ENCODE data around the gene NUBP2. TPM values are rescaled to one million over a fixed set of nuclear protein-coding genes. Genes with fewer than 3 reads are reported as not detected.
A peak's percentile ranks its signal among the peaks of the same experiment; 100 is the strongest.

The NUBP2 gene
- total RNA-seq, 1 donor, result 56.1 TPM

GRCh38 chr16:1777375-1778199, 5.2 kb upstream of the NUBP2 start:
- peaks cover 36% of the 10 kb centered on the region for H4K20me1 ChIP-seq (ENCODE audit: insufficient read depth, low read length)
- no peak overlapping the region for H3K27ac ChIP-seq (ENCODE audit: low read depth, low read length)
- H2AFZ ChIP-seq (ENCODE audit: low read length), result no peak overlapping the region
- DNase-seq (ENCODE audit: insufficient read length, low spot score, missing footprints), result peak; percentile 86
- H3K4me2 ChIP-seq (ENCODE audit: insufficient read depth, low read length), result no peak overlapping the region
- no peaks in the 10 kb centered on the region for H3K27me3 ChIP-seq (ENCODE audit: insufficient read depth, low read length)
- H3K79me2 ChIP-seq (ENCODE audit: insufficient read depth, low read length), result peaks cover 40% of the 10 kb centered on the region
- no peak overlapping the region for H3K4me3 ChIP-seq (ENCODE audit: insufficient read depth, low read length)
- peaks cover 29% of the 10 kb centered on the region for H3K36me3 ChIP-seq (ENCODE audit: insufficient read depth, low read length)
- H3K9me3 ChIP-seq (ENCODE audit: low read depth, low read length), result no peaks in the 10 kb centered on the region
- no peak for TF ChIP-seq CTCF (IDR thresholded peaks at IDR 0.05; ENCODE audit: extremely low read depth, low read depth, low read length)
- H3K4me1 ChIP-seq (ENCODE audit: insufficient read depth, low read length), result peaks cover 21% of the 10 kb centered on the region

GRCh38 chr16:1778200-1779179, 4.3 kb upstream of the NUBP2 start:
- peak; percentile 83 for DNase-seq (ENCODE audit: insufficient read length, low spot score, missing footprints)
- peaks cover 24% of the 10 kb centered on the region for H3K4me1 ChIP-seq (ENCODE audit: insufficient read depth, low read length)
- peaks cover 36% of the 10 kb centered on the region for H4K20me1 ChIP-seq (ENCODE audit: insufficient read depth, low read length)
- no peaks in the 10 kb centered on the region for H3K27me3 ChIP-seq (ENCODE audit: insufficient read depth, low read length)
- H3K4me2 ChIP-seq (ENCODE audit: insufficient read depth, low read length), result no peak overlapping the region
- no peaks in the 10 kb centered on the region for H3K9me3 ChIP-seq (ENCODE audit: low read depth, low read length)
- peaks cover 29% of the 10 kb centered on the region for H3K36me3 ChIP-seq (ENCODE audit: insufficient read depth, low read length)
- no peak overlapping the region for H3K4me3 ChIP-seq (ENCODE audit: insufficient read depth, low read length)
- no peak for TF ChIP-seq CTCF (IDR thresholded peaks at IDR 0.05; ENCODE audit: extremely low read depth, low read depth, low read length)
- no peak overlapping the region for H3K27ac ChIP-seq (ENCODE audit: low read depth, low read length)
- no peak overlapping the region for H2AFZ ChIP-seq (ENCODE audit: low read length)
- H3K79me2 ChIP-seq (ENCODE audit: insufficient read depth, low read length), result peaks cover 39% of the 10 kb centered on the region

GRCh38 chr16:1779234-1779701, 3.5 kb upstream of the NUBP2 start:
- no peaks in the 10 kb centered on the region for H3K9me3 ChIP-seq (ENCODE audit: low read depth, low read length)
- no peaks in the 10 kb centered on the region for H3K27me3 ChIP-seq (ENCODE audit: insufficient read depth, low read length)
- H3K36me3 ChIP-seq (ENCODE audit: insufficient read depth, low read length), result peaks cover 29% of the 10 kb centered on the region
- no peak overlapping the region for H3K27ac ChIP-seq (ENCODE audit: low read depth, low read length)
- TF ChIP-seq CTCF (IDR thresholded peaks at IDR 0.05; ENCODE audit: extremely low read depth, low read depth, low read length), result no peak
- no peak overlapping the region for H2AFZ ChIP-seq (ENCODE audit: low read length)
- H3K4me3 ChIP-seq (ENCODE audit: insufficient read depth, low read length), result no peak overlapping the region
- peaks cover 35% of the 10 kb centered on the region for H4K20me1 ChIP-seq (ENCODE audit: insufficient read depth, low read length)
- H3K79me2 ChIP-seq (ENCODE audit: insufficient read depth, low read length), result peaks cover 38% of the 10 kb centered on the region
- DNase-seq (ENCODE audit: insufficient read length, low spot score, missing footprints), result peak; percentile 88
- H3K4me2 ChIP-seq (ENCODE audit: insufficient read depth, low read length), result no peak overlapping the region
- peaks cover 24% of the 10 kb centered on the region for H3K4me1 ChIP-seq (ENCODE audit: insufficient read depth, low read length)

Data from osteoblast (primary cell).